Spleen (tissue), 7 donors: Measurements from ENCODE around the gene TMEM131L.

ENCODE experiments used
- CTCF ChIP-seq, 11 experiments: fragments of 200-600 bp in 7 of 11; fragments of 450-650 bp in 4 of 11; sonication (generic) in 4 of 11; IDR thresholded peaks in 8 of 11; conservative IDR thresholded peaks in 3 of 11; 1 replicate in 7 of 11; 2 replicates in 4 of 11; pipeline versions ENCODE4 v1.4.0 to v1.8.0; 2016 to 2021; ENCODE audit warnings: antibody characterized with exemption in 11 of 11, inconsistent platforms in 4 of 11, mild to moderate bottlenecking in 1 of 11
- POLR2AphosphoS5 ChIP-seq, 3 donors: sonication (generic); formaldehyde crosslinking; IDR thresholded peaks; one replicate each; pipeline ENCODE4 v1.5.1; 2017; ENCODE audit warnings: antibody characterized with exemption in 3 of 3
- donor health status: DM: no; HTN: no; CAD: no; lungs with moderate emphysema.
- donor health status: DM: no; HTN: no; CAD: no.
- donor health status: DM: no; HTN: no; CAD: no.

- TF ChIP-seq POLR2AphosphoS5 (IDR thresholded peaks at IDR 0.05) = no peak
- TF ChIP-seq CTCF (IDR thresholded peaks at IDR 0.05 in 8 of 11, conservative IDR thresholded peaks at IDR 0.05 in 3 of 11) = no peak
Observed at GRCh38 chr4:153538487-153539357, 72.6 kb downstream of the TMEM131L start.
